ENCODE data around the gene KCNAB1.

GRCh38 chr3:156149876-156150275, 29.5 kb downstream of the KCNAB1 start:
- TF ChIP-seq POLR2AphosphoS5 (IDR thresholded peaks at IDR 0.05; ENCODE audit: low read depth, low read length) (no peak), TAF1 (IDR thresholded peaks at IDR 0.05; ENCODE audit: borderline replicate concordance, insufficient read depth, low read length) (no peak), REST (IDR thresholded peaks at IDR 0.05; ENCODE audit: insufficient read depth in 1 of 2, low read depth in 2 of 2, low read length in 2 of 2) (no peak), FOXP2 (optimal IDR thresholded peaks at IDR 0.05; ENCODE audit: borderline replicate concordance, extremely low read depth, extremely low read length, insufficient read depth) (no peak)

Measured in PFSK-1 (cell line).